HG02763 (cell line): ENCODE data around the gene NFKBIA.
"Not testable (repeated sequence)": the region's sequence is repeated elsewhere in the genome, so short reads cannot be mapped to it uniquely, and the experiment has no call there.

Source experiments
- ATAC-seq: cut with Tn5 transposase; IDR thresholded peaks from one replicate; pipeline ENCODE4 v1.9.1; 2021; ENCODE audit warnings: mild to moderate bottlenecking, moderate library complexity; ENCODE audit not compliant: unreplicated experiment

NFKBIA gene

GRCh38 chr14:35409595-35409994 is 5.0 kb upstream of the NFKBIA start:
- ATAC-seq, result no peak

GRCh38 chr14:35408026-35408425 is 3.5 kb upstream of the NFKBIA start:
- no peak for ATAC-seq

- ATAC-seq, result no peak
Measured at GRCh38 chr14:35407306-35407630, 2.7 kb upstream of the NFKBIA start.

GRCh38 chr14:35406506-35407305 is 2.2 kb upstream of the NFKBIA start:
- ATAC-seq, result no peak

- ATAC-seq, result no peak
Measured at GRCh38 chr14:35406090-35406489, 1.5 kb upstream of the NFKBIA start.

GRCh38 chr14:35405304-35405996 is 901 bp upstream of the NFKBIA start:
- no peak for ATAC-seq

GRCh38 chr14:35403603-35404448 is 723 bp downstream of the NFKBIA start:
- ATAC-seq, result peak; percentile 58

- ATAC-seq, result no peak
Measured at GRCh38 chr14:35403114-35403602, 1.4 kb downstream of the NFKBIA start.

GRCh38 chr14:35402323-35403113 is 2.0 kb downstream of the NFKBIA start:
- no peak for ATAC-seq

- ATAC-seq, result no peak
Measured at GRCh38 chr14:35401422-35402265, 2.9 kb downstream of the NFKBIA start.

- no peak for ATAC-seq
Measured at GRCh38 chr14:35400648-35401421, 3.7 kb downstream of the NFKBIA start.

GRCh38 chr14:35399083-35399937 is 5.2 kb downstream of the NFKBIA start:
- no peak for ATAC-seq

- no peak for ATAC-seq
Measured at GRCh38 chr14:35398071-35398584, 6.4 kb downstream of the NFKBIA start.

GRCh38 chr14:35396610-35397009 is 7.9 kb downstream of the NFKBIA start:
- not testable (repeated sequence) for ATAC-seq

GRCh38 chr14:35395283-35395682 is 9.3 kb downstream of the NFKBIA start:
- no peak for ATAC-seq

GRCh38 chr14:35394326-35395013 is 10.1 kb downstream of the NFKBIA start:
- no peak for ATAC-seq

- no peak for ATAC-seq
Measured at GRCh38 chr14:35393826-35394225, 10.7 kb downstream of the NFKBIA start.
